ENCODE measurements around the gene PTGDR2.

PTGDR2 gene

DNA sequence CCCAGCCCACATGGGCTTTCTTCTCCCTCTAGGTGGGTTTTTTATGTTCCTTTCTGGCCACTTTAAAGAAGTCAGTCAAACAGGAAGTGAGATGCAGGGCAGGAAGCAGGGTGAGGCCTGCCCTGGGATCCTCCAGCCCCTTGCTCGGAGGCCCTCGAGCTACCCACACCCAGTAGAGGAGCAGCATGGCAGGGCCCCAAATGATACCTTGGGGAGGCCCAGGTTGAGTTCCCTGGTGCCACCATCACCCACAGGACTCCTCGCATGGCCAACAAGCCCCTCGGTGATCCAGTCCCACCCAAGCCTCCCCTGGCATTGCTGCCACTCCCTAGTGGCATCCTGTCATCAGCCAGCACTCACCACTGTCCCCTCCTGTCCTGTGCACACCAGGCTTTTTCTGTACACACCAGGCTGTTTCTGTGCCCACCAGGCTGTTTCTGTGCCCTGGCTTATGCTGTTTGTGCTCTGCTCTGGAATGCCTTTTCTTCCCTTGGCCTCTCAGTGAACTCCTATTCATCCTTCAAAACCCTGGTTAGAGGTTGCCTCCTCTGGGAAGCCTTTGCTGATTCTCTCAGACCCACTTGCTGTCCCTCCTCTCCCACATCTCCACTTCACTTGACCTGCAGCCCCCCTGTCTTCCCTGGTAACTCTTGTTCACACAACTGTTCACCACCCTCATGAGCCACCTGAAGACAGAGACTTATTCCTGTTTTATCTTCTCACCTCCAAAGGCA is 3.1 kb upstream of the PTGDR2 start:
- DNase-seq (ENCODE audit: low read depth) = no peak

DNA sequence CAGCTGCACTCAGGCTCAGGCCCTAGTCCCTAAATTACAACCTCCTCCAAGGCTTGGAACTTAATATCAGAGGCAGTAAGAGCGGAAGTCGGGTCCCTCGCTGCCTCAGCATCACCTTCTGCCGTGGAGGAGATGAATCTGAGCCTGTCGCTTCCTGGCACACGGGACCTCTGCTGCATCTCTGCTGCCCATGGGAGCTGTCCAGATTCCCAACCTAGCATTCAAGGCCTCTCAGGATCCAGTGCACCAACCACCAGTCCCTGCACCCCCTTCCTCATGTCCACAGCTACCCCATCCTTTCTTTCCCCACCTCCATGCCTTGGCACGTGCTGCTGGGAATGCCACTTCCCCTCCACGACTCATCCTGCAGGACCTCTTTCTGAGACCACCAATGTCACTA is 2.5 kb upstream of the PTGDR2 start:
- DNase-seq (ENCODE audit: low read depth) = no peak

DNA sequence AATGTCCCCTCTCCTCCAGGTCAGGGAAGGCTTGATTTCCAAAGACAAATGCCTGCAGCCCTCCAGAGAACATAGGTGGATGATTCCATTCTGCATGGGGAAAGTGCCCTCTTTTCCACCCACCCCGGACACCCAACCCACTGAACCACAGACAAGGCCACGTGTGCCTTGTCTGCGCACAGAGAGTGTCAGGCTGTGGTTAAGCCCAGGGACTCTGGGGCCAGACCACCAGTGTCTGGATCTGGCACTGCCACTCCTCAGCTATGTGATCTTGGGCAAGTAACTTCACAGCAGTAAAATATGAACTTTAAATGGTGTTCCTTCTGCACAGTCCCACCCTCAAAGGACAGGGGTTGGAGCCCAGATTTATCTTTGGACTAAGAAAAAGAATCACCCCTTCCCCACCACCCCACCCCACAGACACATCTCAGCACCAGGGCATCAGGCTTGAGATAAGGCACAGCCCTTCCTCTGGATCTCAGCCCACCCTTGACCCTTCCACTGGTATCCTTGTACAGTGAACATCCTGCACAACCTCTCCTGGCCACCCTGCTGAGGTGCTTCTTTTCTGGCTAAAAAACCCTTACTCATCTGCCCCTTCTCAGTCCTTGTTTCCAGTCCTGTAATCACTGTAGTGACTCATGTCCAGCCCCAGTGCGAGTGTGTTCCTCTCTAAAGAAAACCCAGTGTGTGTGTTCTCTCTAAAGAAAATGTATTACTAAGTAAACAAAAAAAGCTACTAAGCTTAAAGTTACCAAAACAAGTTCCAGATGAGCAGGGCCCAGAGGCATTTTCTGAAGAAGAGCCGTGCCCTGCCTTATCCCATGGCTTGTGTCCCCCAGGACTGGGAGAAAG is 1.9 kb upstream of the PTGDR2 start:
- no peak for DNase-seq (ENCODE audit: low read depth)

DNA sequence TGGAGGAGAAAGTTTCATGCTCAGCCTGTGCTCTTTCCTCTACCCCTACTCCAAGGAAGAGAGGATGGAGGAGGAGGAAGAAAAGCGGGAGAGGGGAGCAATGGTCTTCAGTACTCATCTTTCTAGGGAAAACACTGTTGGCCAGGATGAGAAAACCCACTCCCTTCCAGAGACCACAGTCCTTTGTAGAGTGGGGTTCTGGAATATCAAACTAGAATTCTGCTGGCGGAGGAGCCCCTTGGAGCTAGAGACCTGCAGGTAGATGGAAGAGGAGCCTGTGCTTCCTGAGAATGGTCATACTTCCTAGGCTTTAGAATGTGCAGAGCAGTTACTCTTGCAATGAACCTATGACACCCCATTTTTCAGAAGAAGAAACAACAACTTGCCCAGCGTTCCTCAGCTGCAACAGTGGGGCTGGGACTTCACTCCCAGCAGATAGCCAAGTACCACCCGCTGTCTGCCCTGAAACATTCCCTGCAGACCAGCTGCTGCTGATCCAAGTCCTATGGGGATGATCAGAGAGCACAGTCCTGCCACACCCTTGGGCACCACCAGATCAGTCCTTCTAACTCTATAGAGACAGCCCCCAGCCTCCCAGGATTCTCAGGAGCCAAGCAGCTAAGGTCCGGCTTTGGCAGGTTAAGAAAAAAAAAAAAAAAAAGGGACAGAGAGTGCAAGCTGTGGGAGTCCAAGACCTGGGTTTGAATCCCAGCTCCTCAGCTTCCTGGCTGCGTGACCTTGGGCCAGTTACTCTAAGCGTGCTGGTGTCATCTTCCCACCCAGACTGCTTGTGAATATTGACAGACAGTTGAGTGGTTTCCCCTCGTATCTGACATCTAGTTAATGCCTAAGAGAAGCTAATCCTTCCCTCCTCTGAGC is 664 bp downstream of the PTGDR2 start:
- no peak for DNase-seq (ENCODE audit: low read depth)

DNA sequence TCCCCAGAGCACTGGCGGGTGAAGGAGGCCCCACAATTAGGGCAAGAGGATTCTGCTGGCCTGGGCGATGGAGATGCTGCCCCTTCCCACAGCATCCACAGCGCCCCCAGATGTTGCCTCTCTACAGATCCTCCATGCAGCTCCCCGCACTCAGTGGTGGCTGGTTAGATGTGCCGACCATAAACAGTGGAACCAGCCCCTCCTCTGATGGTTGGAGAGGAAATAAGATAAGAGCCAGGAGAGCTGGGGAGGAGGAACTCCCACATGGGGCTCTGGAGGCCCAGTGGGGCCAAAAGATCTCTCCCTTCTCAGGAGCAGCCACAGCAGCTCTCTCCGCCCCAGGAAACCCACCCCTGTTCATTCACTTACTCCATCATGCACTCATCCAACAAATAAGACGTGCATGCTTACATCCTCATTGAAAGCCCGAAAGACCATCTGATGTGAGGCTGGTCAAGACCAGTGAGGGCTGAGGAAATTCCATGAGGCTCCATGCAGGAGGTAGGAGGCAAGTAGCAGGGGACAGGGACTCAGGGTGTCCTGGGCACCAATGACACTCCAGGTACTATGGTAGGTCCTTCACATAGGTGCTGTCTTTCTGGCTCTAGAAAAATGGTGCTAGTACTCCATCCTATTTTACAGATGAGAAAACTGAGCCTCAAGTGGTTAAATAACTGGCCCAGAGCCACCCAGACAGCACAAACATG is 1.5 kb downstream of the PTGDR2 start:
- no peak for DNase-seq (ENCODE audit: low read depth)

DNA sequence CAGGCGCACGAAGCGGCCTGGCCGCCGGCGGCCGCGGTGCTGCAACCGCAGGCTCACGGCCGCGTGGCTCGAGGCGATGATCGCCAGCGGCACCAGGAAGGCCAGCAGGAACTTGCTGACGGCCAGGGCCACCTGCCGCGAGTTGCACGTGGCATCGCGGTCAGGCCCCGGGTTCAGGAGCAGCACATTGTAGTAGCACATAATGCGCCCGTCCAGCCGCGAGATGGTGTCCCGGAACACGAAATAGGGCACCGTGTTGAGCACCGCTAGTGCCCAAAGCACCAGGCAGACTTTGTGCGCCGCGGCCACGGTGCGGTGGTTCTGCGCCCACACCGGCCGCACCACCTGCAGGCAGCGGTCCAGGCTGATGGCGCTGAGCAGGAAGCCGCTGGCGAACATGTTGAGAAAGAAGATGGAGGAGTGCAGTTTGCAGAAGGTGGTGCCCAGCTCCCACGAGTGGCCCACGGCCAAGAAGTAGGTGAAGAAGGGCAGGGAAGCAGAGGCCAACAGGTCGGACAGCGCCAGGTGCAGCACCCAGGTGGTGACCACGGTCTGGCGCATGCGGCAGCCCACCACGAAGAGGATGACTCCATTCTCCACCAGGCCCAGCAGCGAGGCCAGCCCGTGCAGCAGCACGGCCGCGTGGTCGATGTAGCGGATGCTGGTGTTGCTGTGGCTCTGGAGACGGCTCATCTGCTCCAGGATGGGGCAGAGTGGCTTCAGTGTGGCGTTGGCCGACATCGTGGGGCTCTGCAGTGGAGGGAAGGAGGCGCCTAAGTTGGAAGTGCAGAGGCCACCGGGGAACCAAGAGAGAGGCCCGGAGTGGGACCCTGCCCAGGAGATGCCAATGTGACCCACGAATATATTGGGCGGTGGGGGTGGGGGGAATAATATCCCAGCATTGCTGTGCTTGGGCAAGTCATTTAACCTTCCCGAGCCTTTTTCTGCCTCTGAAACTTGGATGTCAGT is 2.5 kb downstream of the PTGDR2 start:
- no peak for DNase-seq (ENCODE audit: low read depth)

DNA sequence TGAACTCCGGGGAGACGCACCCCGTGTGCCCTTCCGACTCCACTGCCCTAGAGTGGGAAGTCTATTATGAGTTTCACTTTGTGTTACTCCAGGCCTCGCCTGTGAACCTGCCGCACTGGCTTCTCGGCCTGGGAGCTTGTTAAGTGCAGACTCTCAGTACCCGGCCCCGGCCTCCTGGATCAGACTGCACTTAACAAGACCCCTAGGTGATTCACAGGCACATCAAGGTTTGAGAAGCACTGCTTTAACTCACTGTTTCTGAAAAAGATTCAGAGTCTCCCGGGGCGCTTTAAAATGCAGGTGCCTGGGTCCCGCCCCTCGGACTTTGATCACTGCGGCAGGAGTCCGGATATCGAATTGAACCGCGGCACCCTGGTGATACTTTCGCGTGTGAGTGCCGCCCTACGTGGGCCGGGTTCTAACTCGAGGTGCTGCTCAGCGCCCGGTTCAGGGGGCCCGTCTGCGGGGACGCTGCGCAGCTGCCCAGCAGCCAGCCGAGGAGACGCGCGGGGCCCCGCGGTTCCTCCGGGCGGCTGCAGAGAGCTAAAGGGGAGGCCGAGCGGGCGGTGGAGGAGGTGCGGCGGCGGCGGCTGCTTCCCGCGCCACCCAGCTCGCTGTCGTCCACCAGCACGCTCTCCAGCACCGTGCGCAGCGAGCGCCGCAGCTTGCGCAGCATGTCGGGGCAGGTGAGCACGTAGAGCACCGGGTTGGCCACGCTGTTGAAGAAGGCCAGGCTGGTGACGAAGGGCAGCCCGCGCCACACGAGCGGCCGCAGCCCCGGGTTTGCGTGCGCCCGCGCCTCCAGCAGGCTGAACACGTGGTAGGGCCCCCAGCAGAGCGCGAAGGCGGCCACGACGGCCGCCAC is 3.4 kb downstream of the PTGDR2 start:
- no peak for DNase-seq (ENCODE audit: low read depth)

DNA sequence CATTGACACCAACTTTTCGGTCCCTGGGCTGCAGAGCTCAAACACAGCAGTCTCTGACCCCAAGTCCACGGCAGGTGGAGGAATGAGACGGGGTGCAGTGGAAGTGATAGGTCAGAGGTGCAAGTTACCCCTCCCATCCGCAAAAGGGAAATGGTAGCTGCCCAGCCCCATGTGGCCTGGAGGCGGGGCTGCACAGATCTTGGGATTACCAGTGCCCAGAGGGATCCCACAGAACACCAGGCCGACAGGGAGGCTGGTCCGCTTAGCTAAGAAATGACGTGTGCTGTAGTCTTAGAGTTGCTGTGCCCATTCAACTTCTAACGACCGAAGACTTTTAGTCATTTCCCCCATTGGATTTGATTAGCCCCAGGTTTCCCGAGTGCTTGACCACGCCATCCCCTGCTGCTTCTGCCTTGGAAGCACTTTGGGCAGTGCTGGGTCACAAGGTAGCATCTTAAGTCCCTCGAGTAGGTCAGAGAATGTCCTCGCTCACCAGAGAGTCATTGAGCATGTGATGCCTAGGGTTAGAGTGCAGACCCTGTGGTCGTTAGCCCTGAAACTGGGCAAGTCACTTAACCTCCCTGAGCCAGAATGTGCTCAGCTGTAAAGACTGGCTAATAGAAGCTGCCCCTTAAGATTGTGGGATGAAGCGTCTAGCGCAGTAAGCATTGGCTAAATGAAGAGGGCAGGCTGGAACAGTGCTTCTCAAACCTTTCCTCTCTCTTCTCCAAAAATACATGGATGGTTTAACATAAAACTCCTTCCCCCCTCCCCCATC is 4.2 kb downstream of the PTGDR2 start:
- no peak for DNase-seq (ENCODE audit: low read depth)

DNA sequence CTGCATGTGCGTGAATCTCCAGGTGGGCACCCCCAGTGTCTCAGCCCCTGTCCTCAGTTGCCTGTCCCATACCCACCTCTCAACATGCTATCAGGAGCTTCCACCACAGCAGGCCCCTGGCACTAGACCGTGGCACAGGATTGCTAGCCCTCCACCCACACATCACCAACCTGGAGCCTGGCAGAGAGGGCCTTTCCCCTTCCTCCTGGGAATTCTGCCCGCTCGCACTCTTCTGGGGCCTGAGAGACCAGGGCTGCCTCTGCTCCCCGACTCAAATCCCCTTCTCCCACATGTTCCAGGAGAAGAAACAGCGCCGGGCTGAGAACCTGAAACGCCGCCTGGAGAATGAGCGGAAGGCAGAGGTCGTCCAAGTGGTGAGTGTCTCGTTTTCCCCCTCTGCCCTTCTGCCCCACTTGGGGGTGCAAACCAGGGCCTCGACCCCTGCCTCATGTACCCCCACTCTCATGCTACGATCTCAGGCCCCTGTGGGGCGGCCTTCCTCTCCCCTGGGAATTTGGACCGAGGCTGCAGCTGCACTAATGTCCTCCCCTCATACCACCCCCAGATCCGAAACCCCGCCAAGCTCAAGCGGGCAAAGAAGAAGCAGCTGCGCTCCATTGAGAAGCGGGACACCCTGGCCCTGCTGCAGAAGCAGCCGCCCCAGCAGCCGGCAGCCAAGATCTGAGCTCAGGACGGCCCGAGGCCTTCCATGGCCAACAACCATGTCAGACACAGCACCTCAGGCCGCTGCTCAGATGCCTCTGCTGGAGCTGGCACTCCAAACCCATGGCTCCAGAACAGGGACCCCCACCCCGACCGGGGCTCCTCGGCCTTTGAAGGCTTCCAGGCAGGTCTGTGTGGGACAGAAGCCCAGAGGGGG is 5.9 kb downstream of the PTGDR2 start:
- no peak for DNase-seq (ENCODE audit: low read depth)

DNA sequence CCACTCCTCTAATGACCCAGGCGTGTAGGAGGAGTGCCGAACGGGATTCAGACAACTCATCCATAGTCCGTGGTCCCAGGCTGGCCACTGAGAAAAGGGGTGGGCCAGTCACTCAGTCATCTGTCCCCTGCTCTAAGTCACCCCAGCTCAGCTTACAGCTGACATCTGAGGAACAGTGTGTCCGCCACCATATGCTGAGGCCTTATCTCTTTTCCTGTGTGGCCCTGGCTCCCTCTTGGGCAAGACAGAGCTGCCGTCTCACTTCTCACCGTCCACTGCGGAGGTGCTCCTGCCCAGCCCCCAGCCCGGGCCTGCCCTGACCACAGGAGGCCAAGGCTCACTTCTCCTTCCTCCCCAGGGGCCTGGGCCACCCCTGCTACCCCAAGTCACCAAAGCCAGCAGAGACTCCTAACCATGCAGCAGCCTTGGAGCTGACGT is 7.0 kb downstream of the PTGDR2 start:
- no peak for DNase-seq (ENCODE audit: low read depth)

DNA sequence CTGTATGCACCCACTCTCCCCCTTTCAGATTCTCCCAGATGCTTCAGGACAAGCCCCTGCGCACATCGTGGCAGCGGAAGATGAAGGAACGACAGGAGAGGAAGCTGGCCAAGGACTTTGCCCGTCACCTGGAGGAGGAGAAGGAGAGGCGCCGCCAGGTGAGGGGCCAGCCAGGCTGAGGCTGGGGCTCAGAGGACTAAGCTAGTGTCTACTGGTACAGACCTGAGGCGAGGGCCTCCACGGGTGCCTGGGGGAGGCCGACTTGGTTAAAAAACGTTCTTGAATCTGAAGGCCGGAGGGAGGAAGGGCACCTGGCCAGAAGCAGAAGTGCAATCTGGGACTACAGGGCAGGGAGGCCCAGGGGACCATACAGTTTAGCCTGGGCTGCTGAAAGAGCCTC is 7.9 kb downstream of the PTGDR2 start:
- no peak for DNase-seq (ENCODE audit: low read depth)

DNA sequence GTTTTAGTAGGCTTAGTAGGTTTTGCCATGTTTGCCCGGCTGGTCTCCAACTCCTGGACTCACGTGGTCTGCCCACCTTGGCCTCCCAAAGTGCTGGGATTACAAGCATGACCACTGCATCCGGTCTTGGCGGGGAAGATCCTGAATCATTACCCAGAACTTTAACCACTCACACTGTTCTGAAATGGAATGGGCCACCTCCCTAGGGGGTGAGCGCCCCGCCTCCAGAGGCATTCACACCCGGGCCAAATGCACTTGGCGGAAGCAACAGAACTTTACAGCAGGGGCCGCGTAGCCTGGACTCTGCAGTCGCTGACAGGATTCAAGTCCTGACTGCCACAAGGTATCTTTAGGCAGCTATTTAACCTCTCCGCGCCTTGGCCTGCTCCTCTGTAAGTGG is 8.5 kb downstream of the PTGDR2 start:
- DNase-seq (ENCODE audit: low read depth) = no peak

DNA sequence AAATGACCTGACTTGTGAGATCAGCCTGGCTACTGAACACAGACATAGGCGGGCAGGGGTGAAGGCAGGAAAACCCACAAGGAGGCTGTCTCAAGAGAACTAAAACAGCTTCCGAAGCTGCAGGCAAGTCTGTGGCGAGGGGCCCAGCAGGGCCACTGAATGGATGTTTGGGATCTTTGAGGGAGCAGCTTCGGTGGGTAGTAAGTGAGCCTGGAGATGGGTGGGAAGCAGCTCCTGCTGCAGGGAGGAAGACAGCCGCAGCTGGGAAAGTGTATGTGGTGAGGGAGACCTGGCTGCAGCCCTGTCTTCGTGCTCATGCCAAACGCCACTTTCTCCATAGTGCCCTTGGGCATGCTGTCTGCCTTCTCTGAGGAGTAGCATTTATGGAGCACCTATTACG is 10.4 kb downstream of the PTGDR2 start:
- DNase-seq (ENCODE audit: low read depth) = no peak

DNA sequence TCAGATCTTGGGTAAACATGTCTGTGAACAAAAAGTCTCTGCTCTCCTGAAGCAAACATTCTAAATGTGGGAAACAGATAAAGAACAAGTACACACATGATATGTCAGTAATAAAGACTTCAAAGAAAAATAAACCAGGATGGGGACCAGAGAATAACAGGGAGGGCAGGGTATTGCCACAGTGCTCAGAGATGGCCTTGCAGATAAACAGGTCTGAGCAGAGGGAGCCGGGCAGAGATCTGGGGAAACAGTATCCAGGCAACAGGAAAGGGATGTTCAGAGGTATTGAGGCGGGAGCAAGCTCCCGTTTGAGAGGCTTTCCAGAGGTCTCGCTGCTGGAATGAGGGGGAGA is 10.9 kb downstream of the PTGDR2 start:
- no peak for DNase-seq (ENCODE audit: low read depth)

DNA sequence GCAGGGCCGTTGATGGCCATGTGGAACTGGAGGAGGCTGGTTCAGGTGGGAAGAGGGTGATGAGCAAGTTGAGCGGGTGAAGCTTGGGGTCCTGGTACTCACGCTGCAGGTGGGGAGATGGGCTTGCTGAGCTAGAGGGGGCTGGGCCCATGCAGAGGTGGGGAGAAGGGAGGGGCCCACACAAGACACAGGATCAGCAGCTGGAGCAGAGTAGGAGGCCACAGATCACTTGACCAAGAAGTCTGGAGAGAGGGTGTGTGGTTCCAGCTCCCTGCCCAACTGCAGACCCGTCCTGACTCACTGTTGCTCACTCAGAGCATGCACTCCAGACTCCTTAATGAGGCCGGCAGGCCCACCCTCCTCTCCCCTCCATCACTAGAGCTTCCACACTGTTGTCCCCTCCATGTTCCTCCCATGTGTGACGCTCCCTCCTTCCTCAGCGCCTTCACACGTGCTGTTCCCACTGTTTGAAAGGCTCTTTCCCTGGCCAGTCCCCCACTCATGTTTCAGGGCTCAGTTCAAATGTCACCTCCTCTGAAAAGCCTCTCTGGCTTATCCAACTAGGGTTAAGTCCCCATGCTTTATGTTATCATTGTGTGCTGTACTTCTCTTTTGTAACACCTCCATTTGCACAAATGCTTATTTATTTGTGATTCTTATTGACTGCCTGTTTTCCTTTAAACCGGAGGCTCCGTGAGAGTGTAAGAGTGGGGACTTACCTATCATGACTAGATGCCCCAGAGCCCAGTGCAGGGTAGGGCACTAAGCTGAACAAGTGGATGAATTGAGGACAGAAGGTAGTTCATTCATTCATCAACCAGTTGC is 11.5 kb downstream of the PTGDR2 start:
- no peak for DNase-seq (ENCODE audit: low read depth)

DNA sequence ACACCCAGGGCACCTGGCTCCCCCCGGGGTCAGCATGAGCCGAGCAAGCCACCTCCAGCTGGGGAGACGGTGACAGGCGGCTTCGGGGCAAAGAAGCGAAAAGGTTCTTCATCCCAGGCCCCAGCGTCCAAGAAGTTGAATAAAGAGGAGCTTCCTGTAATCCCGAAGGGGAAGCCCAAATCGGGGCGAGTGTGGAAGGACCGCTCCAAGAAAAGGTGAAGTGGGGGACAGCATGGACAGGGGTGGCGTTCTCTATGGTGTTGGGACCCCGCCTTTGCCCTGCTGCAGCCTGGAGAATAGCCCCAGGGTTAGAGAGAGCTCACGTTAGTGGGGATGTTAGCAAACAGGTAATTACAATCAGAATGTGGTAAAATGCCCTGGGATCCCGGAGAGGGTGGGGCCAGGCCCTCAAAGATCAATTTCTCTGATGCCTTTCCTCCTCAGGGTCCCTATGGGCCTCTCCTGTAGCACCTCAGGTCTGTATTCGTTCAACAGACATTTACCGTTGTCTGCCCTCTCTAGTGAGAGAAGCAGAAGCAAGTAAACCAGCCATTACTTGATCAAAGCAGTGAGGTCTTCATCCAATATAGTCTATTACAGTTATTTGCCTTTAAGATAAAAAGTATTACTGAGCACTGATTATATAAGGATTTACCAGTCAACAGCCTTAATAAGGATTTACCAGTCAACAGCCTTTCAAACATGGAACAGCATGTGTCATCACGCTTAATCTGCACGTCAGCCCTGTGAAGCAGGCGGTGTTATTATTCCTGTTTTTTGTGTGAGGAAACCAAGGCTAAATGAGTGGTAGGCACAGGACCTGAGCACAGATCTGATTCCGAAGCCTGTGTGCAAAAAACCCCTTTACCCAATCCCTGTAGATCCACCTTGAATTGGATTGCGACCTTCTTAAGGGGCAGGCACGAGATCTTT is 12.8 kb downstream of the PTGDR2 start:
- DNase-seq (ENCODE audit: low read depth) = no peak
